Measurements from ENCODE around the gene LSM3.

LSM3 gene

DNA sequence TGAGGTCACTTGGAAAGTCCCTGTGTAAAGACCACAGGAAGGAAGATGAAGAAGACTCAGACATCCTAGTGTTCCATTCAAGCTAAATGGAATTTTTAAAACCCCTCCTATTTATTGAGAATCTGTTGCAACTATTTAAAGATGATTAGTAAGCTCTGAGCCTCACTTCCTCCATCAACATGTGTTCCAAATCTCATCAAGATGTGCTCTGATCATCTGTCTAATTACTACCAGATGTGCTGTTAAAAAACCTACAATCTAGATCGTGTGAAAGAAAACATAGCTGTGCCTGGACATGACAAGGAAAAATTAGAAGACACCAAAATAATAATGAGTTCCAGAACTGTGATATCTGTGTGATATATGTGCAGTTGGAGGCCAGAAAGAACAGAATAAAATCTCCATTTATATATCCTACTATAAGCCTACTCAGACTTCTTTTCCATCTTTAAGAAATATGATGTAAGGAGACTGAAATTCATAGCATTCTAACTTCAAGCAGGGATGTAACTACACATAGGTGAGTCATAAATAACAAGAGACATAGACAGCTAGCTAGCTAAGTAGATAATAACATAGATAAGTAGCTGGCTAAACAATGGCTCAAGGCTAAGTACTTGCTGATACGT is 8.0 kb upstream of the LSM3 start:
- no peak overlapping the region for H2AFZ ChIP-seq (ENCODE audit: low read length)
- H3K9me2 ChIP-seq (ENCODE audit: low read depth, low read length), result no peaks in the 10 kb centered on the region
- no peak for TF ChIP-seq EZH2 (IDR thresholded peaks at IDR 0.05; ENCODE audit: borderline replicate concordance, low read length)
- TF ChIP-seq CTCF (IDR thresholded peaks at IDR 0.05; ENCODE audit: low read length), result no peak
- no peak overlapping the region for H3K4me2 ChIP-seq (ENCODE audit: low read length)
- H4K20me1 ChIP-seq (ENCODE audit: insufficient read depth, low read length), result no peaks in the 10 kb centered on the region
- H3K79me2 ChIP-seq (ENCODE audit: insufficient read depth, low read length), result 0 out of 2 replicates have a peak, but pooled peaks cover 13% of the 10 kb centered on the region
- H3K9me3 ChIP-seq (ENCODE audit: low read length), result no peaks in the 10 kb centered on the region
- H3K9ac ChIP-seq (ENCODE audit: low read length), result no peak overlapping the region
- no peaks in the 10 kb centered on the region for H3F3A ChIP-seq (ENCODE audit: insufficient read depth, low read length)
- H3K4me1 ChIP-seq (ENCODE audit: insufficient read depth, low read length, severe bottlenecking), result peaks cover 15% of the 10 kb centered on the region
- no peaks in the 10 kb centered on the region for H3K27me3 ChIP-seq (ENCODE audit: insufficient read depth, low read length)
- no peak overlapping the region for H3K27ac ChIP-seq (ENCODE audit: low read depth, low read length, poor library complexity, severe bottlenecking)
- H3K4me3 ChIP-seq (ENCODE audit: low read depth, low read length, poor library complexity, severe bottlenecking), result no peak overlapping the region
- peaks cover 73% of the 10 kb centered on the region for H3K36me3 ChIP-seq (ENCODE audit: insufficient read depth, low read length)

GRCh38 chr3:14172496-14172895 is 6.1 kb upstream of the LSM3 start:
- Histone ChIP-seq H3K36me3 (ENCODE audit: insufficient read depth, low read length) (peaks cover 58% of the 10 kb centered on the region), H3K27ac (ENCODE audit: low read depth, low read length, poor library complexity, severe bottlenecking) (no peak overlapping the region), H3F3A (ENCODE audit: insufficient read depth, low read length) (no peaks in the 10 kb centered on the region), H3K9me3 (ENCODE audit: low read length) (no peaks in the 10 kb centered on the region), H4K20me1 (ENCODE audit: insufficient read depth, low read length) (no peaks in the 10 kb centered on the region), H3K4me3 (ENCODE audit: low read depth, low read length, poor library complexity, severe bottlenecking) (no peak overlapping the region), H2AFZ (ENCODE audit: low read length) (no peak overlapping the region), H3K79me2 (ENCODE audit: insufficient read depth, low read length) (peaks cover 18% of the 10 kb centered on the region; the same call in 1 of the 2 replicates), H3K27me3 (ENCODE audit: insufficient read depth, low read length) (no peaks in the 10 kb centered on the region), H3K9ac (ENCODE audit: low read length) (no peak overlapping the region), H3K4me1 (ENCODE audit: insufficient read depth, low read length, severe bottlenecking) (peaks cover 33% of the 10 kb centered on the region), H3K4me2 (ENCODE audit: low read length) (no peak overlapping the region), H3K9me2 (ENCODE audit: low read depth, low read length) (no peaks in the 10 kb centered on the region)
- TF ChIP-seq CTCF (IDR thresholded peaks at IDR 0.05; ENCODE audit: low read length) (no peak), EZH2 (IDR thresholded peaks at IDR 0.05; ENCODE audit: borderline replicate concordance, low read length) (no peak)

DNA sequence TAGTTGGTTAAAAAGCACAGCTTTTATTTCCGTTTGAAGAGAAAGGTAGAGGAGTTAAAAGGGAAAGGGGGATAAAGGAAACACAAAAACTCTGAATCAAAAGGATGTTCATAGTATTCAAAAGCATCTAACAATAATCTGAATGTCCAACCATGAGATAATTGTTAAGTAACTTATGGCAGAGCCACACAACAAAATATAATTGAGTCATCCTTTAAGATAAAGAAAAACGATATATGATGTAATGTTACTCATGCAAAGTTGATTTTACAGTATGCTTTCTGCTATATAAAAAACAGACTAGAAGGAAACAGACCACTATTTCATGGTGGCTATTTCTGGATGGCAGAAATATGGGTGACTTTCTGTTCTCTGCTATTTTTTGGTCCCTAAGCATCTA is 4.1 kb upstream of the LSM3 start:
- Histone ChIP-seq H3K36me3 (ENCODE audit: insufficient read depth, low read length) (peaks cover 38% of the 10 kb centered on the region; the same call in 1 of the 2 replicates), H3K27ac (ENCODE audit: low read depth, low read length, poor library complexity, severe bottlenecking) (no peak overlapping the region), H3K27me3 (ENCODE audit: insufficient read depth, low read length) (no peaks in the 10 kb centered on the region), H2AFZ (ENCODE audit: low read length) (no peak overlapping the region), H3K4me1 (ENCODE audit: insufficient read depth, low read length, severe bottlenecking) (peaks cover 41% of the 10 kb centered on the region), H3K9me3 (ENCODE audit: low read length) (no peaks in the 10 kb centered on the region), H3K9ac (ENCODE audit: low read length) (no peak overlapping the region), H3K4me2 (ENCODE audit: low read length) (no peak overlapping the region), H3K79me2 (ENCODE audit: insufficient read depth, low read length) (peaks cover 31% of the 10 kb centered on the region), H3K4me3 (ENCODE audit: low read depth, low read length, poor library complexity, severe bottlenecking) (no peak overlapping the region), H3K9me2 (ENCODE audit: low read depth, low read length) (no peaks in the 10 kb centered on the region), H4K20me1 (ENCODE audit: insufficient read depth, low read length) (no peaks in the 10 kb centered on the region), H3F3A (ENCODE audit: insufficient read depth, low read length) (no peaks in the 10 kb centered on the region)
- TF ChIP-seq CTCF (IDR thresholded peaks at IDR 0.05; ENCODE audit: low read length), result no peak

All from OCI-LY1 (cell line).